A549 (cell line): Measurements from ENCODE around the gene HSPBP1. TPM values are rescaled to one million over a fixed set of nuclear protein-coding genes. Genes with fewer than 3 reads are reported as not detected.

Source experiments
- ATAC-seq, 2 experiments: fragments of 200-7000 bp in 1 of 2; fragments of >200 bp in 1 of 2; cut with Nextera tagmentation in 1 of 2; cut with Tn5 transposase in 1 of 2; 3 replicates each; pipeline versions ENCODE4 v1.8.0 to v1.9.1; 2018 to 2020; ENCODE audit warnings: mild to moderate bottlenecking in 1 of 2, moderate library complexity in 1 of 2
- CTCF ChIA-PET: fragments of 300-600 bp; sonication (Branson Sonifier 250); formaldehyde crosslinking; extraction: SDS; loops from one replicate; lab custom pipeline; 2021; ENCODE audit warnings: antibody characterized with exemption, inconsistent platforms; lab: Yijun Ruan, JAX
- POLR2A ChIA-PET: fragments of 350-600 bp; formaldehyde crosslinking; extraction: SDS; loops from one replicate; lab custom pipeline; 2021; ENCODE audit warnings: antibody characterized with exemption, inconsistent platforms; lab: Yijun Ruan, JAX
- DNase-seq, 2 experiments: peaks; one replicate each; pipeline versions ENCODE4 v3.0.0 to v3.0.0-alpha.2; 2011 to 2016; ENCODE audit warnings: low read depth in 1 of 2, low spot score in 1 of 2
- FAIRE-seq: peaks from 2 replicates; lab custom pipeline; 2011; peaks lifted over from hg19 to GRCh38; lab: Jason Lieb, UNC
- H3K27ac ChIP-seq, 2 experiments: fragments of >200 bp; sonication (Bioruptor Twin); formaldehyde crosslinking; 3 replicates each; pipeline ENCODE4 v1.5.1; 2016 to 2017
- H3K4me1 ChIP-seq: fragments of >200 bp; sonication (Bioruptor Twin); formaldehyde crosslinking; 3 replicates; pipeline ENCODE4 v1.6.1; 2016
- H3K4me2 ChIP-seq: fragments of >200 bp; sonication (Bioruptor Twin); formaldehyde crosslinking; 3 replicates; pipeline ENCODE4 v1.6.1; 2016
- H3K4me3 ChIP-seq: fragments of >200 bp; sonication (Bioruptor Twin); formaldehyde crosslinking; 3 replicates; pipeline ENCODE4 v1.5.1; 2016
- H3K9me3 ChIP-seq: fragments of >200 bp; sonication (Bioruptor Twin); formaldehyde crosslinking; 3 replicates; pipeline ENCODE4 v1.6.1; 2016
- CHD2 ChIP-seq: fragments of 150-350 bp; IDR thresholded peaks from 2 replicates; pipeline ENCODE4 v1.6.1; 2014; ENCODE audit warnings: low read length; ENCODE audit not compliant: partially characterized antibody
- CHD4 ChIP-seq: fragments of 200-600 bp; sonication (generic); IDR thresholded peaks from 2 replicates; pipeline ENCODE4 v1.6.1; 2016; ENCODE audit warnings: antibody characterized with exemption, mild to moderate bottlenecking, borderline replicate concordance
- EHF ChIP-seq: fragments of 250-450 bp; sonication (Bioruptor Pico); IDR thresholded peaks from 2 replicates; pipeline ENCODE4 v1.5.0; 2020; ENCODE audit warnings: mild to moderate bottlenecking
- EHMT2 ChIP-seq: fragments of 200-600 bp; sonication (generic); IDR thresholded peaks from 2 replicates; pipeline ENCODE4 v1.6.1; 2016; ENCODE audit warnings: antibody characterized with exemption, low read depth, mild to moderate bottlenecking, moderate library complexity
- FOSB ChIP-seq: fragments of 250-450 bp; sonication (Bioruptor Pico); IDR thresholded peaks from 2 replicates; pipeline ENCODE4 v1.5.0; 2020; ENCODE audit warnings: mild to moderate bottlenecking, moderate library complexity
- FOXS1 ChIP-seq: fragments of 250-450 bp; sonication (Bioruptor Pico); IDR thresholded peaks from 2 replicates; pipeline ENCODE4 v1.5.0; 2020; ENCODE audit warnings: mild to moderate bottlenecking, moderate library complexity
- HEYL ChIP-seq: fragments of 250-450 bp; sonication (Bioruptor Pico); IDR thresholded peaks from 2 replicates; pipeline ENCODE4 v1.8.0; 2021; ENCODE audit warnings: mild to moderate bottlenecking, moderate library complexity
- HOXA7 ChIP-seq: fragments of 250-450 bp; sonication (Bioruptor Pico); IDR thresholded peaks from 2 replicates; pipeline ENCODE4 v1.5.0; 2020; ENCODE audit warnings: mild to moderate bottlenecking, moderate library complexity
- HOXB5 ChIP-seq: fragments of 250-450 bp; sonication (Bioruptor Pico); IDR thresholded peaks from 2 replicates; pipeline ENCODE4 v1.5.0; 2020; ENCODE audit warnings: mild to moderate bottlenecking, moderate library complexity
- NR3C1 ChIP-seq: fragments of >200 bp; sonication (Bioruptor Twin); formaldehyde crosslinking; IDR thresholded peaks from 3 replicates; pipeline ENCODE4 v1.6.1; 2017
- PHF8 ChIP-seq: fragments of 200-600 bp; sonication (generic); IDR thresholded peaks from 2 replicates; pipeline ENCODE4 v1.6.1; 2016; ENCODE audit warnings: low read depth, mild to moderate bottlenecking, antibody characterized with exemption, moderate library complexity, borderline replicate concordance
- RARB ChIP-seq: fragments of 250-450 bp; sonication (Bioruptor Pico); IDR thresholded peaks from 2 replicates; pipeline ENCODE4 v1.8.0; 2021; ENCODE audit warnings: mild to moderate bottlenecking, moderate library complexity
- ZC3H11A ChIP-seq: fragments of 450-650 bp; IDR thresholded peaks from 2 replicates; pipeline ENCODE4 v1.6.1; 2014; ENCODE audit warnings: antibody characterized with exemption, mild to moderate bottlenecking
- ZNF302 ChIP-seq: fragments of 250-450 bp; sonication (Bioruptor Pico); IDR thresholded peaks from 2 replicates; pipeline ENCODE4 v1.9.0; 2021; ENCODE audit warnings: inconsistent platforms, mild to moderate bottlenecking, moderate library complexity
- WGBS: methylation state at CpG from one replicate; pipeline ENCODE4 v1.1.6; 2017; ENCODE audit errors: missing lambda C conversion rate; 5-methylcytosine and 5-hydroxymethylcytosine counted together
- polyA plus RNA-seq, 4 experiments: library from polyadenylated mRNA; depleted of rRNA in 3 of 4; stranded (reverse); fragments of >200 nt; fragmentation: RNase III in 1 of 4; extraction: RNeasy Plus Mini Kit Qiagen cat#74134 plus additional on column Dnase treatment in 1 of 4; gene quantifications; 2 replicates in 3 of 4; 3 replicates in 1 of 4; pipeline ENCODE4 v1.2.3, GENCODE V29; 2011 to 2017
- TF ChIP-seq, protein P1 (sequence below): fragments of 250-450 bp; sonication (Bioruptor Pico); IDR thresholded peaks from 2 replicates; pipeline ENCODE4 v1.5.0; 2021; ENCODE audit warnings: mild to moderate bottlenecking, moderate library complexity, borderline replicate concordance
- TF ChIP-seq, protein P2 (sequence below): IDR thresholded peaks from 2 replicates; pipeline ENCODE4 v1.6.1; 2012
- TF ChIP-seq, protein P3 (sequence below): fragments of >200 bp; sonication (Bioruptor Twin); formaldehyde crosslinking; IDR thresholded peaks from 3 replicates; pipeline ENCODE4 v1.6.1; 2016
- TF ChIP-seq, protein P4 (sequence below): fragments of 150-350 bp; IDR thresholded peaks from 2 replicates; pipeline ENCODE4 v1.6.1; 2014; ENCODE audit warnings: low read depth, mild to moderate bottlenecking, low read length
- TF ChIP-seq, protein P5 (sequence below): IDR thresholded peaks from 2 replicates; pipeline ENCODE4 v1.6.1; 2012; ENCODE audit warnings: low read depth, borderline replicate concordance
- TF ChIP-seq, protein P6 (sequence below): fragments of 250-450 bp; sonication (Bioruptor Pico); IDR thresholded peaks from 2 replicates; pipeline ENCODE4 v1.5.0; 2020; ENCODE audit warnings: low read depth, mild to moderate bottlenecking, moderate library complexity

The HSPBP1 gene
- polyA plus RNA-seq, 2 of the 4 experiments (the other 2 are of a cell fraction): 52.1 to 121 TPM

DNA sequence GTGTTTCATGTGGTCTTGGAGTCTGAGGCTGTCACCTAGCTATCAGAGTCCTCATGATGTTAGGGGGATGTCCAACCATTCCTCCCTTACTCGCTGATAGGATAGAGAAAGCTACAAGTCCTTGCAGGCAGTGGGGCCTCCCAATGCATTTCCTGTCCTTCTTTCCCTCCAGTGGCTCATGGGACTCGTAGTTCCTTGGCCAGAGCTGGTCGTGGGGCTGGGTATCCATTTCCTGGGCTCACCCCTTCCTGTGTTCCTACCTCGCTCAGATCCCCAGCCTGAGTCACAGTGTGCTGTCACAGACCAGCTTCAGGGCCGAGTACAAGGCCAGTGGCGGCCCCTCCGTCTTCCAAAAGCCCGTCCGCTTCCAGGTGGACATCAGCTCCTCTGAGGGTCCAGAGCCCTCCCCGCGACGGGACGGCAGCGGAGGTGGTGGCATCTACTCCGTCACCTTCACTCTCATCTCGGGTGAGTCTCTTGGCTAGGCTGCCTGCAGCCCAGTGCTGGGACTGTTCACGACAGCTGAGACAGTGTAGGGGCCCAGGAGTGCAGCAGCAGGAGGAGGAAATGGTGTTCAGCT lies 26.2 kb upstream of the HSPBP1 start:
- TF ChIP-seq CHD4 (no peak), FOSB (CRISPR knock-in tag) (no peak), FOXS1 (CRISPR knock-in tag) (no peak), HOXB5 (CRISPR knock-in tag) (no peak), CHD2 (no peak), PHF8 (no peak), ZC3H11A (no peak), EHMT2 (no peak), HEYL (CRISPR knock-in tag) (no peak), HOXA7 (CRISPR knock-in tag) (no peak), ZNF302 (CRISPR knock-in tag) (no peak), NR3C1 (no peak)
- TF ChIP-seq, protein P1, sequence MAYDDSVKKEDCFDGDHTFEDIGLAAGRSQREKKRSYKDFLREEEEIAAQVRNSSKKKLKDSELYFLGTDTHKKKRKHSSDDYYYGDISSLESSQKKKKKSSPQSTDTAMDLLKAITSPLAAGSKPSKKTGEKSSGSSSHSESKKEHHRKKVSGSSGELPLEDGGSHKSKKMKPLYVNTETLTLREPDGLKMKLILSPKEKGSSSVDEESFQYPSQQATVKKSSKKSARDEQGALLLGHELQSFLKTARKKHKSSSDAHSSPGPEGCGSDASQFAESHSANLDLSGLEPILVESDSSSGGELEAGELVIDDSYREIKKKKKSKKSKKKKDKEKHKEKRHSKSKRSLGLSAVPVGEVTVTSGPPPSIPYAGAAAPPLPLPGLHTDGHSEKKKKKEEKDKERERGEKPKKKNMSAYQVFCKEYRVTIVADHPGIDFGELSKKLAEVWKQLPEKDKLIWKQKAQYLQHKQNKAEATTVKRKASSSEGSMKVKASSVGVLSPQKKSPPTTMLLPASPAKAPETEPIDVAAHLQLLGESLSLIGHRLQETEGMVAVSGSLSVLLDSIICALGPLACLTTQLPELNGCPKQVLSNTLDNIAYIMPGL: no peak
- TF ChIP-seq, protein P2, sequence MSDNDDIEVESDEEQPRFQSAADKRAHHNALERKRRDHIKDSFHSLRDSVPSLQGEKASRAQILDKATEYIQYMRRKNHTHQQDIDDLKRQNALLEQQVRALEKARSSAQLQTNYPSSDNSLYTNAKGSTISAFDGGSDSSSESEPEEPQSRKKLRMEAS: no peak
- TF ChIP-seq, protein P3, sequence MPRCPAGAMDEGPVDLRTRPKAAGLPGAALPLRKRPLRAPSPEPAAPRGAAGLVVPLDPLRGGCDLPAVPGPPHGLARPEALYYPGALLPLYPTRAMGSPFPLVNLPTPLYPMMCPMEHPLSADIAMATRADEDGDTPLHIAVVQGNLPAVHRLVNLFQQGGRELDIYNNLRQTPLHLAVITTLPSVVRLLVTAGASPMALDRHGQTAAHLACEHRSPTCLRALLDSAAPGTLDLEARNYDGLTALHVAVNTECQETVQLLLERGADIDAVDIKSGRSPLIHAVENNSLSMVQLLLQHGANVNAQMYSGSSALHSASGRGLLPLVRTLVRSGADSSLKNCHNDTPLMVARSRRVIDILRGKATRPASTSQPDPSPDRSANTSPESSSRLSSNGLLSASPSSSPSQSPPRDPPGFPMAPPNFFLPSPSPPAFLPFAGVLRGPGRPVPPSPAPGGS: no peak
- TF ChIP-seq, protein P4, sequence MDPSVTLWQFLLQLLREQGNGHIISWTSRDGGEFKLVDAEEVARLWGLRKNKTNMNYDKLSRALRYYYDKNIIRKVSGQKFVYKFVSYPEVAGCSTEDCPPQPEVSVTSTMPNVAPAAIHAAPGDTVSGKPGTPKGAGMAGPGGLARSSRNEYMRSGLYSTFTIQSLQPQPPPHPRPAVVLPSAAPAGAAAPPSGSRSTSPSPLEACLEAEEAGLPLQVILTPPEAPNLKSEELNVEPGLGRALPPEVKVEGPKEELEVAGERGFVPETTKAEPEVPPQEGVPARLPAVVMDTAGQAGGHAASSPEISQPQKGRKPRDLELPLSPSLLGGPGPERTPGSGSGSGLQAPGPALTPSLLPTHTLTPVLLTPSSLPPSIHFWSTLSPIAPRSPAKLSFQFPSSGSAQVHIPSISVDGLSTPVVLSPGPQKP: no peak
- TF ChIP-seq, protein P5, sequence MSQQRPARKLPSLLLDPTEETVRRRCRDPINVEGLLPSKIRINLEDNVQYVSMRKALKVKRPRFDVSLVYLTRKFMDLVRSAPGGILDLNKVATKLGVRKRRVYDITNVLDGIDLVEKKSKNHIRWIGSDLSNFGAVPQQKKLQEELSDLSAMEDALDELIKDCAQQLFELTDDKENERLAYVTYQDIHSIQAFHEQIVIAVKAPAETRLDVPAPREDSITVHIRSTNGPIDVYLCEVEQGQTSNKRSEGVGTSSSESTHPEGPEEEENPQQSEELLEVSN: no peak
- TF ChIP-seq, protein P6, sequence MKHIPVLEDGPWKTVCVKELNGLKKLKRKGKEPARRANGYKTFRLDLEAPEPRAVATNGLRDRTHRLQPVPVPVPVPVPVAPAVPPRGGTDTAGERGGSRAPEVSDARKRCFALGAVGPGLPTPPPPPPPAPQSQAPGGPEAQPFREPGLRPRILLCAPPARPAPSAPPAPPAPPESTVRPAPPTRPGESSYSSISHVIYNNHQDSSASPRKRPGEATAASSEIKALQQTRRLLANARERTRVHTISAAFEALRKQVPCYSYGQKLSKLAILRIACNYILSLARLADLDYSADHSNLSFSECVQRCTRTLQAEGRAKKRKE (CRISPR knock-in tag): no peak
- ATAC-seq: peak in 1 of 2 experiments; percentile 4; a peak in 2 of 6 replicates
- Histone ChIP-seq H3K4me1 (peaks cover 6% of the 10 kb centered on the region; the same call in 2 of the 3 replicates), H3K9me3 (no peaks in the 10 kb centered on the region), H3K4me3 (no peak overlapping the region), H3K4me2 (no peak overlapping the region), H3K27ac (no peak overlapping the region)
- ChIA-PET CTCF (interaction anchor here (0.8 to 10.1 kb wide), 10 partner anchors 12 to 198 kb away, joined by 3 to 306 read pairs (median 4); partner anchors contain the start of genes KMT5C, TMEM150B and TMEM238), POLR2A (interaction anchor here (1.5 kb wide), 1 partner anchor 33 kb away, joined by 6 read pairs; the partner anchor contains the start of gene KMT5C)
- 89% methylated on average over 17 of the region's 17 CpGs for WGBS
- DNase-seq: peak in 1 of 2 experiments; percentile 57
- FAIRE-seq: no peak

DNA sequence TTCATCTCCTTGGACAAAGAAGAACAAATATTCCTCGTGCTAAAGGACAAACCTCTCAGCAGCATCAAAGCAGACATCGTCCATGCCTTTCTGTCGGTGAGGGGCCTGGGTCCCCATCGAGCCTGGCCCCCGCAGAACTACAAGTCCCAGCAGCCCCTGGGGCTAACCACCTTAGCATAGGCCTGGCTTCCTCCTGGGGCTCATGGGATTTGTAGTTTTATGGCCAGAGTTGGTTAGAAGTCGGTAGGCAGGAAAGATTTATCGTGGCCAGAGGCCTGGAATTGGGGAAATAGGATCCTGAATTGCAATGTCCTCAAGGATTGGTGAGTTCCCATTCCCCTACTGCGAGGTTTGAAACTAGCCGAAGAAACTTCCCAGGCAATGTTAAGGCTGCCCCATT lies 25.6 kb upstream of the HSPBP1 start:
- Histone ChIP-seq H3K4me2 (no peak overlapping the region), H3K4me1 (peaks cover 6% of the 10 kb centered on the region; the same call in 2 of the 3 replicates), H3K9me3 (no peaks in the 10 kb centered on the region), H3K4me3 (no peak overlapping the region), H3K27ac (no peak overlapping the region)
- ChIA-PET POLR2A (interaction anchor here (1.0 to 1.5 kb wide), 2 partner anchors 34 kb away, joined by 3 to 6 read pairs; partner anchors contain the start of gene KMT5C), CTCF (interaction anchor here (0.9 to 10.1 kb wide), 7 partner anchors 12 to 198 kb away, joined by 4 to 306 read pairs (median 10); partner anchors contain the start of genes KMT5C, TMEM150B and TMEM238)
- peak; percentile 62 to 66 for DNase-seq
- no peak for TF ChIP-seq EHF
- TF ChIP-seq FOXS1 (CRISPR knock-in tag): peak; percentile 38; the same call in 1 of the 2 replicates
- no peak for TF ChIP-seq RARB (CRISPR knock-in tag)
- no peak for FAIRE-seq
- ATAC-seq: peak; percentile 35 to 75; a peak in 3 of 6 replicates
- 67% methylated on average over 9 of the region's 9 CpGs for WGBS
